Middle frontal gyrus (tissue), 1 donor: ENCODE measurements around the gene IQCM.
"Not testable (repeated sequence)": the region's sequence is repeated elsewhere in the genome, so short reads cannot be mapped to it uniquely, and the experiment has no call there.

ENCODE experiments used
- DNase-seq: peaks from one replicate; pipeline ENCODE4 v3.0.0-alpha.2; 2015; ENCODE audit warnings: low spot score; ENCODE audit errors: extremely low spot score

IQCM gene

DNA sequence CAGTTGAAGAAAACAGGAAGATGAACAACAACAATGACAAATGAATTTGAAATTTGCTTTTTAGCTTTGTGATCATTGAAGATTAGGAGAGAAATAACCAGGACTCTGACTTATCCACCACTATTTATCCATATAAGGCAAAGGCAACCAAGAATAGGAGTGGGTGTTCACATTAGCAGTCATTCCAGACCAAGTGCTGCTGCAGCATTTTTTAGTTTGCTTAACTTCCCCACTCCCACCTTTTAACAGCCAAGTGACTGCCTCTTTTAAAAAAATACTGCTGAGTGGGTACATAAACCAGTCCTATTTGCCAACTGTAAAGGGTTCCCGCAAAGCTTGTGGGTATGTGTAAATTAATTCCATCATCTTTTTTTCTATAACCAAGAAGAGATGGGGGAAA is 230.9 kb downstream of the IQCM start:
- DNase-seq, result no peak

DNA sequence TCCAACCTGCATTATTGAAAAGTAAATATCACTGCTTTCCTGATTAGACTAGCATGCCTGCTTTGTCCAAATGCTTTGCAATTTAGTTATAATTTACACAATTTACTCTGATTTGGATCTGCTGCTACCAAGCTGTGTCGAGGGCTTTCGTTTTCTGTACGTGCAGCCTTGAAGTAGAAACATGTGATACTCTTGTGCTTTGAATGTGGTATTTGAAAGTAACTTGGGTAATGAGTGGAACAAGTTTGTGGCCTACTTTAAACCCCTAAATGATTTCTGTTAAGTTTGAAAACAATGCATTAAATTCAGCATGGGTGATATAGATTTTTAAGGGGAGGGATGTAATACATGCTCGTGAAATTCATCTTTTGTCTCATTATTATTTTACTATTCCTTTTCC is 240.7 kb downstream of the IQCM start:
- DNase-seq, result no peak

DNA sequence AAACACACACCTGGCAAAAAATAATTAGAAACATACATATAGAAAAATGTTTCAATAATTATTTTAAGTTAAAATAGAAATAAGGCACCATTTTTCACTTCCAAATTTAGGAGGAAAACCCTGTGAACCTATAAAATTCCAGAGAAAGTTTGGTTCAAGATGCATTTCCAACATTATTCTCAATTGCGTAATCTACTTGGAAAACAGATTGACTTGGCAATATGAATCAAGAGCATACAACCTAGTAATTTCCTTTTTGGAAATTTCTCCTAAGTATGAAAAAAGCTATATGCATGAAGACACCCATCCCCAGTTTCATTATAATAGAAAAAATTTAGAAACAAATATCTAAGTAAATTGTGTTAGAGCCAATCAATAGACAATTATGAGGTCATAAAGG is 242.9 kb downstream of the IQCM start:
- no peak for DNase-seq

DNA sequence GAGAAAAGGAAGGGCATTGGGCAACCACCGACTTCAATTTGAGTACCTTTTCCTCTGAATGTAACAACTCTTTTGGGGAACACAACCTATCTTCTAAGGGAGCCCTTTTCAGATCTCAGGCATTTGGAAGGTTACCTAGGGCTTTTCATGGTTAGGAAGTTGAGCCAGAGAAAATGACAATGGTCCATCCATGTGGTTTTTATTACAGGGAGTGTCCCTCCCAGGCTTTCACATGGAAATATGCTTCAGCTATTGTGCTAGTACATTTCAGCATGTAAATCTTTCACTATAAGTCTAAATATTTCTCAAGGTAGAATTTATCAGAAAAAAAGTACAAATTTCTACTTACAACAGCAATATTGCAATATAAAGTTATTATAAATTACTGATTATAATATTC is 259.8 kb downstream of the IQCM start:
- DNase-seq, result no peak

DNA sequence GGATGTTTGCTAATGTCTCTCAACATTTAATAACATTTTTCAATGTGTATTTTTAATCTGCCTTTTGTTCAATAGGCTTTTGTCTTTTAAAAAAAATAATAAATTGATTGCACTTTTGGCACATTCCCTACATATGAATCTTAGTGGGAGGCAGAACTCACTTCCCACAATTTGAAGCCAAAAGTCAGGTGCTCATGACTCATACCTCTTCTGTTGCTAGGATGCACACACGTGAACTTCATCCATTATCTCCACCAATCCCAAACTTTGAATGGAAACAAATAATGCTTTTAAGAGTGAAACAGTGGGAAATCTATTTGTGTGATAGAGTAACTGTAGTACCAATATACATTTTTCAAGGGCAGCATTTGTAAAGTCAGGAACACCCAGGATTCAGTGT is 260.5 kb downstream of the IQCM start:
- DNase-seq, result no peak

DNA sequence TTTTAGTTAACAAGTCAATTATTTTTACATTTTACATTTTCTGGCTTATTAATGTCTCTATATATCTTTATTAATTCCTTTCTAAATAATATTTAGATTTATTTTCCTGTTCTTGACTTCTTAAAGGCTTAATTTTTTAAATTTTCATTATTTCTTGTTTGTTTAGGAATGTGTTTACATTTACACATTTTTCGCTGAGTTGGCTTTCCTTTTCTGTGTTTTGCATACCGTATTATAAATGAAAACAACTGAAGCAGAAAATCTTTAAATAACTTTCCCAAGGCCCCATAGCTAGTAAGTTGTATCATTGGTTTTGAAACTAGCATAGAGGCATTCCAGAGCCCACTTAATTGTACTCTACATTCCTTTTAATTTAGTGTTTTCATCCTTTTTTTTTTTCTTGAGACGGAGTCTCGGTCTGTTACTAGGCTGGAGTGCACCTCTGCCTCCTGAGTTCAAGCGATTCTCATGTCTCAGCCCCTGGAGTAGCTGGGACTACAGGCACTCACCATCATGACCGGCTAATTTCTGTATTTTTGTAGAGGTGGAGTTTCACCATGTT is 261.6 kb downstream of the IQCM start:
- DNase-seq, result no peak

DNA sequence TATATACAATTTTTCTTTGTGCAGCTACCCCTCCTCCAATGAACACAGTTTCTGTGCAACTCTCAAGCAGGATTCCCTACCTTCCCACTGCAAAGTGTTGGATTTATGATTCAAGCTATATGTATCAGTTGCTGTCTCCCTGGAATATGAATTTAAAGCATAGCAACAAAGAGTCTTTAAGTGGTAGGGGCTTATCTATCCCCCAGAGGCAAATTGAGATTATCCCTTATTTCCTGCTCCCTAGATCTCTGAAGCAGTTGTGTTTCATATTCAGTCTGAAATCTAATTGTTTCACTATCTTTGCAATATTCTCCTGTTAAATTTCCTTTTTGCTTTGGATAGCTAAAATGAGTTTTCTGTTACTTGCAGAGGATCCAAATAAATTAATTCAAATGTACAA is 263.0 kb downstream of the IQCM start:
- no peak for DNase-seq

DNA sequence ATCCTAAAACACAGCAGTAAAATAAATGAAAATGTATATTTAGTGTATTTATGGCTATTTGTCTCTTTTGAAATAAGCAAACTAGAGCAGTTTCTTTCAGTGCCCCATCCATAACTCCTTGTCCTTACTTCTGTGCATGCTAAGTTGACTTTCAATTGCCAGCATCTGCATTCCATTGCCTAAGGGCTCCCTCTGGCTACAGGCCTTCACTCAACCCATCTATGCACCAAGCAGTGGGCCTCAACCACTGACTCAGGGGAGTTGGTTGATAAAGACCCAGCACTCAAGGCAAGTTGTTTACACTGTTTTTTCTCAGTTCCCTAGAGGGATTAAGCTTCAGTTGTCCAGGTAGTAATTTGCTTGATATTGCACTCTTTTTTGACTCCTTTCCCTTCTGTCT is 265.7 kb downstream of the IQCM start:
- DNase-seq, result no peak

DNA sequence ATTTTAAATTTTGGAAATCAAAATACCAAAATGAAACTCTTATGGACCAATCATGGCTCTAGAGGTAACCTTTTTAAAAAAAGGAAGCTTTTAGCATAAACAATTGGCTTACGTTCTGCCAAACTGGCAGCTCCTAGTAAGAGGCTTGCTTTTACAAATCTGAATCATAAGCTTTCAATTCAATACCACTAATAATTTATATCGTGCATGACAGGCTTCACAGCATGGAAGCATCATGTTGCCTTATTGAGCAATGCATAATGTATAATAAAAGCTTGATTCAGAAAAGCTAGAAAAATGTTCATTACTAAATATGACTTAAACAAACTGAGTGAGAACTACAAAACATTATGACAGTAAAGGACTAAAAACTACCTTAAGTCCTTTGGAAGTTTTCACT is 280.9 kb downstream of the IQCM start:
- DNase-seq, result no peak

DNA sequence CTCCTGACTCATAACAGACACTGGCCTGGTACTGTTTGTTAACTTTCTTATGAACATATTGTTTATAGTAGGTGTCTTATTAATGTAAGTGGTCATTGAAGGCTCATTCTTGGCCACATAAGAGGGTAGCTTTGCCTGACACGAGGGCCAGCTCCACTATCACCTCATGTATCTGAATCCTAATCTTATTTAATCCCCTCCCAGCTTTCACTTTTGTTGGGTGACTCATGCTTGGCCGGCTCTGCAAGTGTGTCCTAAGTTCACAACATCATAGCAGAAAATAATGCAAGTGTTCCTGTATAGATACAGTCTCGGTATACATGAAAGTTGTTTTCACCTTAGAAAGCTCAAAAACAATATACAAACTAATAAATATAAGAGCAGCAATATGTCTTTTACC is 283.8 kb downstream of the IQCM start:
- no peak for DNase-seq

DNA sequence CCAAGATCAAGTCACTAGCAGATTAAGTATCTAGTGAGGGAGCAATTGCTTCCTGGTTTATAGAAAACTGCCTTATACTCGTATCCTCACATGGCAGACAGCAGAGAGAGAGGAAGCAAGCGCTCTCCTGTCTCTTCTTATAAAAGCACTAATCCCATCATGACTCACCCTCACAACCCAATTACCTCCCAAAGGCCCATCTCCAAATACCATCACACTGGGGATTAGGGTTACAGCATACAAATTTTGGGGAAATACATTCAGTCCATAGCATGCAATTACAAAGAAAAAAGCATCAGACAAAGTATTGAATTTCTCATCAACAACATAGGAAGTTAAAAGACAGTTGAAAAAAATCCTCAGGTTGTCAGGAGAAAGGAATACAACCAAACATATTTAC is 292.6 kb downstream of the IQCM start:
- no peak for DNase-seq

DNA sequence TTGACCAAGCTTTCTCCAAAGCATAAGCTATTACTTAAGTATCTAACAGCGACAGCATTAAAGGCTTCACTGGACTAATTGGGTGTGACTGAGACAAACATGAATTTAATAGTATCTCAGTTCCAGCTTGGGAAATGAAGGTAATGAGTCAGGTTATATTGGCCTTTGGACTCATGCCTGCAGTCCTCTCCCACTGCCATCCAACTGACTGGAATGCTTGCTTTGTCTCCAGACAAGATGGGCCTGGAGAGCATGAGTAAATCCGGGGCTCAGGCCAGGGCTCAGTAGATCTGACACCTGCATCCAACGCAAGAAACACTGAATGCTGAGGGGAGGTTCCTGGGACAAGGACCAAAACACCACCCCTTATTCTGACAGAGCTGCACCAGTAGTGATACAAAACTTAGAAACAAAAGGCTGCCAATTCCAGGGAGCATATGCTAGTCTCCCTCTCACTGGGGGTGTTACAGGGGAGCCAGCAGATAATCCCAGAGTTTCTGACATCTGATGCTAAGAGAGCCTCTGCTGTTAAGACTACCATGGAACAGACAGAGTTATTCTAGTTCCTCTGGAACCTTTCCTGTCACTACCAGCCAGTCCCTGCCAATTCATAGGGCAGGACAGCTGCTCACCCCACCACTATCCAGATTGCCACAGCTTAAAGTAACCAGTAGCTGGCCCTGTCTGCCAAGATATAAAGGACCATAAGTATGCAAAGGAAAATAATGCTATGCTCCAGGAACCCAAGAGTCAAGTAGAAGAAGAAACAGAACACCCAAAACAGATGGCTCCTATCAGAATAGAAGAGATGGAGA is 293.8 kb downstream of the IQCM start:
- no peak for DNase-seq

DNA sequence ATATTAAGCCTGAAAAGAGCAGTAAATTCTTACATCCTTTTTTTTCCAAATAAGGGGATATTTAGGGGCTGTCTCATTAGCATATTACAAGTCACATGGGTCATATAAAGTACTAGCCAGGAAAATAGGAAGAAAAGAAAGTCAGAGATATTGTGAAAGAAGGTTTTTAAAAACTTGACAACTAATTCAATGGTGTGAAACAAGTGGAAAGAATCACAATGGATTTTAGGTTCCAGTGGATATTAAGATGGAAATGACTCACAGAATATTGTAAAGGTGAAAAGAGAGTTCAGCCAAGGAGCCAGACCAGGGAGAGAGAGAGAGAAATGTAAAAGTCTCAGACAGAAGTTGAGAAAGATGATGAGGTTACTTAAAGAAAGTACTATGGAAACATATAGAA is 297.2 kb downstream of the IQCM start:
- no peak for DNase-seq

DNA sequence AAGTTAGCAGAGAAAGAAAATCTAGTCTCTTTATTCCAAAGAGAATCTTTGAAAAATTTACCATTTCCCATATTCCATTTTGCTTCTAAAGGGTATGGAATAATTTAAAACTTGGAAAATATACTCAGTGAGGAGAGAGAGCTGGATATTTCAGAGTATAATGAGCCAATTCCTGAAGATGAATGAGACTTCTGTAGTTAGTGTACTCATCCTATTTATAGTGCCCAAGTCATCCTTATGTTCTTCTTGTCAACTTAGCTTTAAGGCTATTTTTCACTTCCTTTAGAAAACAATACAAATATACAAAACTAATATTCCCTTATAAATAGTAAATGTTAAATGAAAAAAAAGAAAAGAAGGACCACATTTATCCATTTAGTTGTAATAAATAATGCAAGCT is 302.6 kb downstream of the IQCM start:
- no peak for DNase-seq

DNA sequence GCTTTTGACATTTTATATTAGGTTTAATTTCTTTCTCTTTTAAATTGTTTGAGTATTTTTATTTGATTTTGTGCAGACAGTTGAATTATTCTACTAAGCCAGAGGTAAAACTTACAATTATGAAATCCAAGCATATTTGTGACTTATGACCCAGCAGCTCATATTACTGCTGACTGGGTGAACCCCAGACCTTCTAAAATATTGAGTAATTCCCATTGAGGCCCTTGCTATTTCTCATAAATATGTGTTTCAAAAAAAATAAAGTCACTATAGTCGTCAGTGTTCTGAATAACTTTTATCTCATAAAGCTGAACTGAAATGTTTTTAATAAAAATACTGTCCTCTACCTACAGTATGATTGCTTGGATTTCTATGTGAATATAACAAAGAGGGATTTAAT is 303.1 kb downstream of the IQCM start:
- DNase-seq, result no peak

DNA sequence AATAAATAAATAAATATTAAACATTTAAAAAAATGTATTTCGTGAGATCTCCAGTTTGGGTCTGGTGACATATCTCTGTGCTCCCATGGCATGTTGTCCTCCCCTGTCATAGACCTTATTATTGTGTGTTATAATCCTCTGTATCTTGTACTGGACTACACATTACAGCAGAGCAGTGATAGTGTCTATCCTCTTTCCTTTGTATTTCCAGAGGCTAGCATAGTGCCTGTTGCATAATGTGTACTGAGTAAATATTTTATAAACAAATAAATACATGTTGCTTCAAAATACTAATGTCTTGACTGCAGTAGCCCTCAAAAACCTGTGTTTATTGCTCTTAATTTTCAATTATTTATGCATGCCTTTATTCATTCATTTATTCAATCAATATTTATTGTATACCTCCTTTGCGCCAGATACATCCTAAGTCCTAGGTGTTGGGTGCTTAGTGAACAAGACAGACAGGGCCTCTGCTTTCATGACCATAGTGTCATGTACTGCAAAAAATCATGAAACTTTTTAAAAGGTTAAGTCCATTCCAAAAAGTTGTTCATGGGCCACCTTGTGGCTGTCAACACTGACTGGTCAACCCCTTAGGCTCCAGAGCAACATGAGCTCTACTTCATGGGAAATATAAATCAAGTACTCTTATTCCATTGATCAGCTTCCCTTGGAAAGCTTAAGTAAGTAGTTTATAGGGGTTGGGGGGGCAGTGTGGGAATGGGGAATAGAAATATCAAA is 303.9 kb downstream of the IQCM start:
- no peak for DNase-seq

DNA sequence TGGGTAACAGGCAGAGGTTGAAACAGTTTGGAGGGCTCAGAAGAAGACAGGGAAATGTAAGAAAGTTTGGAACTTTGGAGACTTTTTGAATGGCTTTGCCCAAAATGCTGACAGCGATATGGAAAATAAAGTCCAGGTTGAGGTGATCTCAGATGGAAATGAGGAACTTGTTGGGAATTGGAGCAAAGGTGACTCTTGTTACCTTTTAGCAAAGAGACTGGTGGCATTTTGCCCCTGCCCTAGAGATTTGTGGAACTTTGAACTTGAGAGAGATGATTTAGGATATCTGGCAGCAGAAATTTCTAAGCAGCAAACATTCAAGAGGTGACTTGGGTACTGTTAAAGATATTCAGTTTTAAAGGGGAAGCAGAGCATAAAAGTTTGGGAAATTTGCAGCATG is 308.3 kb downstream of the IQCM start:
- not testable (repeated sequence) for DNase-seq

DNA sequence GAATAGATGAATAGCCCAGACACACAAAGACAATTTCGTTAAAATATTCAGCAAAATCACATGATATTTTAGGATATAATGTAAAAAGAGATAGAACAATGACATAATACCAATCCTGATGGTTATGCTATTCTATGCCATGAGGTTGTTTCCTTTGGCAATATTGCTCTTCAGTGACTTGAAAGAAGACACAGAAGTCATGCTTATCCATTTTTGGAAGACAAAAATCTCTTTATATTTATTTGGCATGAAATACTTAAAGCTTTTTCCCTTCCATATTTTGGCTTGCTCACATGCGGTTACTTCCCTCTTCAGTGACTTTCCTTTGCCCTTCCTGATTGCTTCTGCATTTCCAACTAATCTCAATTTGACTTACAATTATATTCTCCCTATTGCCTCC is 314.8 kb downstream of the IQCM start:
- DNase-seq, result no peak

DNA sequence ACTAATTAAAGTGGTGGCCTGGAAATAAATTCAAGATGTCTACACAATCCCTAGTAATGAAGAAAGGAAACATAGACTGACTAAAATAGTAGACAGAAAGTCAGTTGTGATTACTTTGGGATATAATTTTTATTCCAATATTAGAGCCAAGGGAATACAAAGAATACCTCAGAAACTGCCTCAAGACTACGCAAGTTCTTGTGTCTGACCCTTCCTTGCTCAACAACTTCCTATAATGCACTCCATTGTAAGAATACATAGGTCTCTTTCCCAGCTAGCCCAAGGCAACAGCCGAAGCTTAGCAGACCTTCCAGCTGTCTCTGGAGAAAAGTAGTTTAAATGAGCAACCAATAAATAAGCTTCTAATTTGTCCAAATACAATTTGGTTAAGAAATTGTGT is 315.9 kb downstream of the IQCM start:
- DNase-seq, result no peak

DNA sequence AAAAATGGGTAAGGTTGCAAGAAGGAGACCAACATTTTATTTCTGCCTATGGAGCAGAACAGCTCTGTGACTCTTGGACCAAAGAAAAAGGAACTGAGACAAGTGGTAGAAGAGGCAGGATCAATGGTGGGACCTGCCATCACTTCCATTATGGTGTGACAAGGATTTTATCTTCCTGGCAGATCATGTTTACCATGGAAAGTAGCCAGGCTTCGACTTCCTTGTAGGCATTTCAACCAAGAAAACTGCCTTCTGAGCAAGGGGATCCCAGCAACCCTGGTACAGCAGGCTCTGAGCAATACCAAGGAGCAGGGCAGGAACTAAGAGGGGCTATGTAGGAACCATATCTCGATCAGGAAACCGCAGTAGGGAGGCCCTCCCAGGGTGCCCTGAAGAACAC is 317.4 kb downstream of the IQCM start:
- DNase-seq, result no peak

DNA sequence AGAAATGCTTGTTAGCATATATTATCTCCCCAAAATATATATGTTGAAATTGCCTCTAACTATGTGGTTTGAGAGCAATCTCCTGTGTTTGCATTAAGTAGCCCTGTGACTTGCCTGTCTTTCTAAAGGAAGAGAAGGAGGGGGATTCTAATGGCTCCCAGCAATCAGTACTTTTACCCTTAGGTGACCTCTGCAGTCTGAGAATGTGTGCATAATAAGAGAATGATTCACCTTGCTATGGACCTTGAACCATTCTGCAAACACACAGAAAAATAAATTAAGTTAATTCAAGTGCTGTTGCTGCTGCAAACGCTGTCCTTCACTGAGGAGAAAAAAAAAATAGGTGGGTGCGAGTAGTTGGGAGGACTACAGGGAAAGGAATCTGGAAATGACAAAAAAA is 322.2 kb downstream of the IQCM start:
- no peak for DNase-seq

DNA sequence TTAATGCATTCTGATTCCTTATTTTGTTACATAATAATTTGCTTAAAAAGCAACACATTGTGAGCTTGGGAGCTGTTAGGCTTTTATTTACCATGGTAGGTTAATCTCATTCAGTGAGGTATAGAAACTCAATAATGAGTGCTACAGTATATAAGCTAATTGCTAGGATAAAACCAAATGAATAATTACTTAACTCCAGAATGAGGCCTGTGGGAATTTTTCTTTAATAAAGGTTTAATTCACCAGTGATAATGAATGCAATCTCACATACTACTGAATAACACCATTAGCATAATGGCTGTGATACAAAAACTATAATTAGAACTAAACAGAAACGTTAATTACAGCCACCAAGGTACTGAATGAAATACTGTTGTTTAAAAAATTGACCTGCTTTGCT is 326.3 kb downstream of the IQCM start:
- DNase-seq, result no peak

DNA sequence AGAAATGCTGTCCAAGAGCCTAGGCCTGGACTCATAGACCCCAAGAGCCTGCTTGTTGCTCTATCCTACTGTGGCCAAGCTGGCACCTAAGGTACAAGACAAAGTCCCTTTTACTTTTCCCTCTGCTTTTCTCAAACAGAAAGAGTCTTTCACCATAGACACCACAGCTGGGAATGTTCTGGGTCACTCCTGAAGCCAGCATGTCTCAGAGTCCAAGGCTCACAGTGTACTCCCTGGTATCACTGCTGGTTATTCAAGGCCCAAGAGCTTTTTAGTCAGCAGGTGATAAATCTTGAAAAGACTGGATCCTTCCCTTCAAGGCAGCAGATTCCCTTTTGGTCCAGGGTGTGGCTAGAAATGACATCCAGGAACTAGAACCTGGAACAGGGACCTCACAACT is 328.8 kb downstream of the IQCM start:
- DNase-seq, result no peak
